ENCODE results near the gene SRBD1.

- TF ChIP-seq USF2 (IDR thresholded peaks at IDR 0.05; ENCODE audit: low read length) (no peak), JUN (IDR thresholded peaks at IDR 0.05; ENCODE audit: low read depth, low read length) (no peak), CTCF (IDR thresholded peaks at IDR 0.05; ENCODE audit: control extremely low read depth in 1 of 3, insufficient read depth in 1 of 3, low read depth in 1 of 3, low read length in 3 of 3) (peak in 1 of 3 experiments; percentile 11; a peak in 1 of 4 replicates), EP300 (IDR thresholded peaks at IDR 0.05; ENCODE audit: borderline replicate concordance in 1 of 2, low read depth in 2 of 2, low read length in 2 of 2) (no peak), MAX (IDR thresholded peaks at IDR 0.05) (no peak), KDM5A (IDR thresholded peaks at IDR 0.05; ENCODE audit: low read length) (no peak), CBX8 (IDR thresholded peaks at IDR 0.05; ENCODE audit: borderline replicate concordance, low read depth, low read length) (no peak), TEAD4 (IDR thresholded peaks at IDR 0.05; ENCODE audit: low read depth, low read length) (no peak), ATF2 (IDR thresholded peaks at IDR 0.05; ENCODE audit: low read length) (no peak), POLR2AphosphoS5 (IDR thresholded peaks at IDR 0.05; ENCODE audit: low read depth, low read length) (no peak), ZNF274 (IDR thresholded peaks at IDR 0.05; ENCODE audit: borderline replicate concordance, extremely low read depth, low read length) (no peak)
Observed at GRCh38 chr2:45345331-45346234, 265.5 kb downstream of the SRBD1 start.

All from H1 (cell line).